A549 (cell line): ENCODE measurements around the gene NIPBL.

ENCODE experiments used
- CTCF ChIP-seq: fragments of >200 bp; sonication (Bioruptor Twin); formaldehyde crosslinking; IDR thresholded peaks from 3 replicates; pipeline ENCODE4 v1.5.1; 2016
- EHMT2 ChIP-seq: fragments of 200-600 bp; sonication (generic); IDR thresholded peaks from 2 replicates; pipeline ENCODE4 v1.6.1; 2016; ENCODE audit warnings: antibody characterized with exemption, low read depth, mild to moderate bottlenecking, moderate library complexity
- ESRRA ChIP-seq: fragments of 150-350 bp; IDR thresholded peaks from 2 replicates; pipeline ENCODE4 v1.6.1; 2014; ENCODE audit warnings: mild to moderate bottlenecking, low read length, borderline replicate concordance
- FOSL2 ChIP-seq, 2 experiments: fragments of 450-650 bp in 1 of 2; fragments of >200 bp in 1 of 2; sonication (Bioruptor Twin) in 1 of 2; formaldehyde crosslinking; IDR thresholded peaks; 2 replicates each; pipeline versions ENCODE4 v1.5.0 to v1.6.1; 2016 to 2020; ENCODE audit warnings: mild to moderate bottlenecking in 1 of 2, moderate library complexity in 1 of 2
- MAFK ChIP-seq: fragments of 450-650 bp; IDR thresholded peaks from 2 replicates; pipeline ENCODE4 v1.6.1; 2014; ENCODE audit not compliant: partially characterized antibody
- MYC ChIP-seq: IDR thresholded peaks from 2 replicates; pipeline ENCODE4 v1.6.1; 2012; ENCODE audit warnings: mild to moderate bottlenecking, inconsistent platforms, low read length, improper control_type of control experiment, borderline replicate concordance
- NFE2L2 ChIP-seq: fragments of 150-350 bp; conservative IDR thresholded peaks from 2 replicates; pipeline ENCODE4 v1.6.1; 2014; ENCODE audit warnings: low read length
- POLR2A ChIP-seq: IDR thresholded peaks from 2 replicates; pipeline ENCODE4 v1.6.1; 2012; ENCODE audit warnings: mild to moderate bottlenecking, low read length
- RARB ChIP-seq: fragments of 250-450 bp; sonication (Bioruptor Pico); IDR thresholded peaks from 2 replicates; pipeline ENCODE4 v1.8.0; 2021; ENCODE audit warnings: mild to moderate bottlenecking, moderate library complexity
- RCOR1 ChIP-seq: fragments of 150-350 bp; IDR thresholded peaks from 2 replicates; pipeline ENCODE4 v1.6.1; 2014; ENCODE audit warnings: antibody characterized with exemption, low read length, low read depth
- RNF2 ChIP-seq: fragments of 200-600 bp; sonication (generic); IDR thresholded peaks from 2 replicates; pipeline ENCODE4 v1.6.1; 2016; ENCODE audit warnings: low read depth, mild to moderate bottlenecking, antibody characterized with exemption, moderate library complexity, borderline replicate concordance

GRCh38 chr5:36874465-36874864 lies 2.1 kb upstream of the NIPBL start:
- TF ChIP-seq MYC: no peak
- no peak for TF ChIP-seq POLR2A
- no peak for TF ChIP-seq FOSL2 (IDR thresholded peaks at IDR 0.05)
- TF ChIP-seq FOSL2 (CRISPR knock-in tag; IDR thresholded peaks at IDR 0.05): no peak
- no peak for TF ChIP-seq CTCF
- no peak for TF ChIP-seq RCOR1
- TF ChIP-seq RNF2: no peak
- no peak for TF ChIP-seq EHMT2
- no peak for TF ChIP-seq MAFK
- TF ChIP-seq RARB (CRISPR knock-in tag): no peak
- TF ChIP-seq ESRRA: no peak
- no peak for TF ChIP-seq NFE2L2
